HL-60 (cell line): Measurements from ENCODE around the gene SYT9.

ENCODE experiments used
- DNase-seq, 2 experiments: peaks; one replicate each; pipeline ENCODE4 v3.0.0-alpha.2; 2010 to 2020; ENCODE audit warnings: low read depth in 1 of 2, low spot score in 1 of 2
- H3K27ac ChIP-seq: fragments of 250-450 bp; sonication (Bioruptor Pico); replicated peaks from 2 replicates; pipeline ENCODE4 v1.5.1; 2020; ENCODE audit warnings: mild to moderate bottlenecking, moderate library complexity
- H3K27me3 ChIP-seq: fragments of 250-450 bp; sonication (Bioruptor Pico); 2 replicates; pipeline ENCODE4 v1.5.1; 2021; ENCODE audit warnings: mild to moderate bottlenecking, moderate library complexity; ENCODE audit not compliant: insufficient read depth, poor library complexity, severe bottlenecking
- H3K4me3 ChIP-seq: replicated peaks from 2 replicates; pipeline ENCODE4 v1.5.1; 2011; ENCODE audit warnings: mild to moderate bottlenecking, control low read depth, low read length; ENCODE audit not compliant: insufficient read depth
- GABPA ChIP-seq: IDR thresholded peaks from 2 replicates; pipeline ENCODE4 v1.6.1; 2012; ENCODE audit warnings: low read depth
- POLR2AphosphoS5 ChIP-seq: IDR thresholded peaks from 2 replicates; pipeline ENCODE4 v1.6.1; 2012; ENCODE audit warnings: low read depth
- SPI1 ChIP-seq: IDR thresholded peaks from 2 replicates; pipeline ENCODE4 v1.6.1; 2012; ENCODE audit warnings: low read depth, mild to moderate bottlenecking, borderline replicate concordance
- TF ChIP-seq, protein P1 (sequence below): IDR thresholded peaks from one replicate; pipeline ENCODE4 v1.5.1; 2011; ENCODE audit warnings: low read length, control low read depth, inconsistent platforms; ENCODE audit not compliant: insufficient read depth
- TF ChIP-seq, protein P2 (sequence below): IDR thresholded peaks from 2 replicates; pipeline ENCODE4 v1.6.1; 2012; ENCODE audit warnings: low read depth; ENCODE audit not compliant: insufficient replicate concordance

SYT9 gene

DNA sequence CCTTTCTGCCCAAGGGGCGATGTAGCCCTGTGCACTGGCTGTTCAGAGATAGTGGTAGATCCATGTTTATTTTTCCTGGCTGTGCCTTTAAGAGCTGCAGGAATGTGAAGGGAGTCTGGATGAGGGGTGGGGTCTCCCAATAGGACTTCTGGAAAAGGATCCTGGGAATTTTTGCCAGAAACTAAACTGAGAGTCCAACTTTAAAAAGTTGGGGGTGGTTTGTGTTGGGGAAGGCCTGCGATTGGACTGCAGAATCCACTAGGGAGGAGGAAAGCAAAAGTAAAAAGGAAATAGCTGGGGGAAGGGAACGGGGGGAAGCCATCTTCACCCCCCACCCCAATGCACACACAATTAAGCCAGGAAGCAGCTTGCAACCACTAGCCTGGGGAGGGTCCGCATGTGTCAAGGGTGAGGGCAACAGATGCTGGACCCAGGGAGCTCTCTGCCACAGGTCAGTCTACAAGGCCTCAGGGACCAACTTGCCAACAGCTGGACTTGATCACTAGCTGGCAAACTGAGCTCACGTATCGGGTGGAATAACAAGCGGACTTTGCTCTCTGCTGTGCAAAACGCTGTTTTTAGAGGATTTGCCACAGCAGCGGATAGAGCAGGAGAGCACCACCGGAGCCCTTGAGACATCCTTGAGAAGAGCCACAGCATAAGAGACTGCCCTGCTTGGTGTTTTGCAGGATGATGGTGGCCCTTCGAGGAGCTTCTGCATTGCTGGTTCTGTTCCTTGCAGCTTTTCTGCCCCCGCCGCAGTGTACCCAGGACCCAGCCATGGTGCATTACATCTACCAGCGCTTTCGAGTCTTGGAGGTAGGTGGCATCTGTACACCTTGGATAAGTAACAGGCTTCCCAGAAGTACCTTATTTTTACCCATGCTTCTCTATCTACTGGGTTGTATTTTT, 233.7 kb downstream of the SYT9 start, which contains the start of gene OLFML1:
OLFML1 (plus strand) TSS at position 321 of the 912 bp plus-strand sequence; CDS start at position 691, 370 bp downstream.
- Histone ChIP-seq H3K27ac (no peak within 1 kb of the TSS), H3K4me3 (no peak within 1 kb of the TSS), H3K27me3 (no peaks in the 10 kb centered on the region)
- no peak for TF ChIP-seq SPI1
- no peak for DNase-seq

DNA sequence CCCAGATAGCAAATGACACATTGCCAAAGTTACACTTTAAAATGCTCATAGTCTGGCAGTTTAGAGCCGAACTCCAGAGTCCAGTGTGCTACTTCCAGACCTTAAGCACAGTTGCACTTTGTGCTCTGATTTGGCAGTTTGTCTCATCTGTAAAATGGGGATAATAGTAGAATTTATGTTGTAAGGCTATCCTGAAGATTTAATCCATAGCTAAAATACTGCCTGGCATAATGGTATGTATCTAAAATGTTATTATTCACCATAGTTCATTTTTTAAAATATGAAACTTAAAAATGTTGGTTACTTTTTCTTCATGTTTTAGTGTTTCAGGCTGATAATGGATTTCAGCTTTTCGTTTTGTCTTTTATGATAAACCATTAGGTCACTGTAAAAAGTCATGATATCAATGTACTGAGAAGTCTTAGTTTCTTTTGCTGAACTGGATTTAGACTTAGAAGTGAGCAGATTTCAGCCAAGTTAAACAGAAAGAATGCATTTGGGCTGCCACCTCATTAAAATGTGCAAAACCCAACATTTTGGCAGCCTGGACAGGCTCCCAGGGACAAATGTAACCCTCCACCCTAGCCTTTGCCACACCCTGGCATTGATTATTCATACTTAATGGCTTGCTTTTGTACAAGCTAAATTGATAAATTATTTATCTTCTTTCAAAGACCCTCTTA, 234.5 kb downstream of the SYT9 start:
- H3K4me3 ChIP-seq = no peak overlapping the region
- H3K27me3 ChIP-seq = no peaks in the 10 kb centered on the region
- no peak for DNase-seq
- H3K27ac ChIP-seq = no peak overlapping the region
- TF ChIP-seq, protein P1, sequence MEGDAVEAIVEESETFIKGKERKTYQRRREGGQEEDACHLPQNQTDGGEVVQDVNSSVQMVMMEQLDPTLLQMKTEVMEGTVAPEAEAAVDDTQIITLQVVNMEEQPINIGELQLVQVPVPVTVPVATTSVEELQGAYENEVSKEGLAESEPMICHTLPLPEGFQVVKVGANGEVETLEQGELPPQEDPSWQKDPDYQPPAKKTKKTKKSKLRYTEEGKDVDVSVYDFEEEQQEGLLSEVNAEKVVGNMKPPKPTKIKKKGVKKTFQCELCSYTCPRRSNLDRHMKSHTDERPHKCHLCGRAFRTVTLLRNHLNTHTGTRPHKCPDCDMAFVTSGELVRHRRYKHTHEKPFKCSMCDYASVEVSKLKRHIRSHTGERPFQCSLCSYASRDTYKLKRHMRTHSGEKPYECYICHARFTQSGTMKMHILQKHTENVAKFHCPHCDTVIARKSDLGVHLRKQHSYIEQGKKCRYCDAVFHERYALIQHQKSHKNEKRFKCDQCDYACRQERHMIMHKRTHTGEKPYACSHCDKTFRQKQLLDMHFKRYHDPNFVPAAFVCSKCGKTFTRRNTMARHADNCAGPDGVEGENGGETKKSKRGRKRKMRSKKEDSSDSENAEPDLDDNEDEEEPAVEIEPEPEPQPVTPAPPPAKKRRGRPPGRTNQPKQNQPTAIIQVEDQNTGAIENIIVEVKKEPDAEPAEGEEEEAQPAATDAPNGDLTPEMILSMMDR = no peak
- no peak for TF ChIP-seq SPI1
- TF ChIP-seq, protein P2, sequence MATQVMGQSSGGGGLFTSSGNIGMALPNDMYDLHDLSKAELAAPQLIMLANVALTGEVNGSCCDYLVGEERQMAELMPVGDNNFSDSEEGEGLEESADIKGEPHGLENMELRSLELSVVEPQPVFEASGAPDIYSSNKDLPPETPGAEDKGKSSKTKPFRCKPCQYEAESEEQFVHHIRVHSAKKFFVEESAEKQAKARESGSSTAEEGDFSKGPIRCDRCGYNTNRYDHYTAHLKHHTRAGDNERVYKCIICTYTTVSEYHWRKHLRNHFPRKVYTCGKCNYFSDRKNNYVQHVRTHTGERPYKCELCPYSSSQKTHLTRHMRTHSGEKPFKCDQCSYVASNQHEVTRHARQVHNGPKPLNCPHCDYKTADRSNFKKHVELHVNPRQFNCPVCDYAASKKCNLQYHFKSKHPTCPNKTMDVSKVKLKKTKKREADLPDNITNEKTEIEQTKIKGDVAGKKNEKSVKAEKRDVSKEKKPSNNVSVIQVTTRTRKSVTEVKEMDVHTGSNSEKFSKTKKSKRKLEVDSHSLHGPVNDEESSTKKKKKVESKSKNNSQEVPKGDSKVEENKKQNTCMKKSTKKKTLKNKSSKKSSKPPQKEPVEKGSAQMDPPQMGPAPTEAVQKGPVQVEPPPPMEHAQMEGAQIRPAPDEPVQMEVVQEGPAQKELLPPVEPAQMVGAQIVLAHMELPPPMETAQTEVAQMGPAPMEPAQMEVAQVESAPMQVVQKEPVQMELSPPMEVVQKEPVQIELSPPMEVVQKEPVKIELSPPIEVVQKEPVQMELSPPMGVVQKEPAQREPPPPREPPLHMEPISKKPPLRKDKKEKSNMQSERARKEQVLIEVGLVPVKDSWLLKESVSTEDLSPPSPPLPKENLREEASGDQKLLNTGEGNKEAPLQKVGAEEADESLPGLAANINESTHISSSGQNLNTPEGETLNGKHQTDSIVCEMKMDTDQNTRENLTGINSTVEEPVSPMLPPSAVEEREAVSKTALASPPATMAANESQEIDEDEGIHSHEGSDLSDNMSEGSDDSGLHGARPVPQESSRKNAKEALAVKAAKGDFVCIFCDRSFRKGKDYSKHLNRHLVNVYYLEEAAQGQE = no peak
- no peak for TF ChIP-seq GABPA
- TF ChIP-seq POLR2AphosphoS5 = no peak

DNA sequence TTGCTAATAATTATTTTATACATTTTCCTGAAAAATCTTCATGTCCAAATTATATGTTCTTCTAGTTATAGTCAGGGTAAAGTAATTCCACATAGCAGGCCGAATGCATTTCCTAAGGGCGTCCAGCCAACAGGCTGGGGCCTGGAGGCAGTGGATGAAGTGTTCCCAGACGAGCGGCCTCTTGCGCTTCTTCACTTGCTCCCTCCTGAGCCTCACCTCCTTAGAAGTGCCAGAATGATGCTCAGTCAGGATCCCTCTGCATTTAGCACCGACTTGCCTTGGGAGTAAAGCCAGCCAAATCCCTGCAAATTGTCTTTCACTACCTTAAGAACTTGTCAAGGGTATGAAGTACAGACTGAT, 235.1 kb downstream of the SYT9 start:
- Histone ChIP-seq H3K4me3 (no peak overlapping the region), H3K27ac (no peak overlapping the region), H3K27me3 (no peaks in the 10 kb centered on the region)
- no peak for DNase-seq
- TF ChIP-seq, protein P2 = no peak
- TF ChIP-seq, protein P1 = no peak
- TF ChIP-seq POLR2AphosphoS5 = no peak
- TF ChIP-seq GABPA = no peak
- no peak for TF ChIP-seq SPI1

DNA sequence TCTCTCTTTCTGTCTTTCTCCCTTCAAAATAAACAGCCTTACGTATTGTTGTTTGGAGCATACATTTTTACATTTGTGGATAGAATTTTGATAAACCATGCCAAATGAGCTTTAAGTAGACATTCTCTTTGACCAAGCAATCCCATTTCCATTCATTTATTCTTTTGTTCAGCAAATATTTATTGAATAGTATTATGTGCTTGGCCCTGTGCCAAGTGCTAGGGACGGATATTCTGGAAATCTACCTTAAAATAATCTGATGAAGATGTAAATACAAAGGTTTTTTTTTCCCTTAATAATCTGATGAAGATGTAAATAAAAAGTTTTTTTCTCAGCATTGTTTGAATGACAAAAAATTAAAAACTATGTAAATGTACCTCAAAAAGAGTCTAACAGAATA, 235.7 kb downstream of the SYT9 start:
- TF ChIP-seq POLR2AphosphoS5 = no peak
- TF ChIP-seq, protein P2 = no peak
- DNase-seq = no peak
- no peaks in the 10 kb centered on the region for H3K27me3 ChIP-seq

More for the DNA sequence above, 235.7 kb downstream of the SYT9 start:
- H3K27ac ChIP-seq = no peak overlapping the region
- no peak overlapping the region for H3K4me3 ChIP-seq
